Renal cortex interstitium (tissue), 15 donors: ENCODE data around the gene RSF1. TPM values are rescaled to one million over a fixed set of nuclear protein-coding genes. Genes with fewer than 3 reads are reported as not detected.
"Not testable (repeated sequence)": the region's sequence is repeated elsewhere in the genome, so short reads cannot be mapped to it uniquely, and the experiment has no call there.

ENCODE experiments used
- DNase-seq, 11 donors: peaks; one replicate each; pipeline ENCODE4 v3.0.0-alpha.2; 2013; ENCODE audit warnings: low read depth in 9 of 11, low spot score in 4 of 11; ENCODE audit errors: extremely low read depth in 1 of 11
- long read RNA-seq, 16 experiments: transcript quantifications; one replicate each; lab custom pipeline, GENCODE V29; 2026
- polyA plus RNA-seq, 3 donors: library from polyadenylated mRNA; unstranded; fragments of 120-200 nt; gene quantifications; one replicate each; pipeline ENCODE4 v1.2.1, GENCODE V29; 2013; ENCODE audit not compliant: insufficient read length in 3 of 3

Gene RSF1
- 10 to 100 TPM; 68.9 to 78.5 (median 70.7) TPM for polyA plus RNA-seq
- long read RNA-seq, donor 1, transcript RSF1-206 (6 exons, 2,107 nt), result major isoform, 12 of 13 reads
- long read RNA-seq, donor 1, partial matches to known transcripts, result 0 of 13 reads
- long read RNA-seq, donor 1, other reads (novel, unspliced or antisense), result 0 of 13 reads
- long read RNA-seq, donor 2, full-length matches to known transcripts, result 14 of 56 reads
- long read RNA-seq, donor 2, partial matches to known transcripts, result 16 of 56 reads
- long read RNA-seq, donor 2, other reads (novel, unspliced or antisense), result 26 of 56 reads
- long read RNA-seq, donor 3, transcript RSF1-206 (6 exons, 2,107 nt), result major isoform, 13 of 63 reads
- long read RNA-seq, donor 3, partial matches to known transcripts, result 20 of 63 reads
- long read RNA-seq, donor 3, other reads (novel, unspliced or antisense), result 30 of 63 reads
- long read RNA-seq, donor 4, full-length matches to known transcripts, result 10 of 10 reads
- long read RNA-seq, donor 4, partial matches to known transcripts, result 0 of 10 reads
- long read RNA-seq, donor 4, other reads (novel, unspliced or antisense), result 0 of 10 reads
- long read RNA-seq, donor 5, result 0 reads
- long read RNA-seq, donor 6, transcript RSF1-206 (6 exons, 2,107 nt), result major isoform, 10 of 37 reads
- long read RNA-seq, donor 6, partial matches to known transcripts, result 24 of 37 reads
- long read RNA-seq, donor 6, other reads (novel, unspliced or antisense), result 0 of 37 reads
- long read RNA-seq, donor 7, full-length matches to known transcripts, result 18 of 24 reads
- long read RNA-seq, donor 7, partial matches to known transcripts, result 6 of 24 reads
- long read RNA-seq, donor 7, other reads (novel, unspliced or antisense), result 0 of 24 reads
- long read RNA-seq, donor 8, full-length matches to known transcripts, result 23 of 119 reads
- long read RNA-seq, donor 8, partial matches to known transcripts, result 46 of 119 reads
- long read RNA-seq, donor 8, other reads (novel, unspliced or antisense), result 50 of 119 reads
- long read RNA-seq, donor 9, transcript RSF1-206 (6 exons, 2,107 nt), result major isoform, 8 of 9 reads
- long read RNA-seq, donor 9, partial matches to known transcripts, result 0 of 9 reads
- long read RNA-seq, donor 9, other reads (novel, unspliced or antisense), result 0 of 9 reads
- long read RNA-seq, donor 10, transcript RSF1-206 (6 exons, 2,107 nt), result major isoform, 6 of 7 reads
- long read RNA-seq, donor 10, partial matches to known transcripts, result 0 of 7 reads
- long read RNA-seq, donor 10, other reads (novel, unspliced or antisense), result 0 of 7 reads
- long read RNA-seq, donor 11, transcript RSF1-206 (6 exons, 2,107 nt), result major isoform, 11 of 11 reads
- long read RNA-seq, donor 11, partial matches to known transcripts, result 0 of 11 reads
- long read RNA-seq, donor 11, other reads (novel, unspliced or antisense), result 0 of 11 reads
- long read RNA-seq, donor 12, full-length matches to known transcripts, result 7 of 7 reads
- long read RNA-seq, donor 12, partial matches to known transcripts, result 0 of 7 reads
- long read RNA-seq, donor 12, other reads (novel, unspliced or antisense), result 0 of 7 reads
- long read RNA-seq, donor 13, result 0 reads
- long read RNA-seq, donor 14, full-length matches to known transcripts, result 9 of 9 reads
- long read RNA-seq, donor 14, partial matches to known transcripts, result 0 of 9 reads
- long read RNA-seq, donor 14, other reads (novel, unspliced or antisense), result 0 of 9 reads
- long read RNA-seq, donor 15, full-length matches to known transcripts, result 9 of 9 reads
- long read RNA-seq, donor 15, partial matches to known transcripts, result 0 of 9 reads
- long read RNA-seq, donor 15, other reads (novel, unspliced or antisense), result 0 of 9 reads
- long read RNA-seq, donor 16, full-length matches to known transcripts, result 31 of 39 reads
- long read RNA-seq, donor 16, partial matches to known transcripts, result 8 of 39 reads
- long read RNA-seq, donor 16, other reads (novel, unspliced or antisense), result 0 of 39 reads

- DNase-seq, result peak; percentile 93 to 98 (median 97)
These were observed at the start of gene RSF1, which contains the start of gene AAMDC for GRCh38 chr11:77820565-77821348. TSS of gene RSF1 (minus strand) at chr11:77820722. CDS start at chr11:77820714, 8 bp downstream. TSS of gene AAMDC (plus strand) at chr11:77821144. CDS start at chr11:77842497, 21,353 bp downstream.

GRCh38 chr11:77868744-77869143, 48.2 kb upstream of the RSF1 start:
- DNase-seq, result no peak

- no peak for DNase-seq
These were observed 45.8 kb upstream of the RSF1 start for GRCh38 chr11:77866336-77866735.

GRCh38 chr11:77865805-77866204, 45.3 kb upstream of the RSF1 start:
- no peak for DNase-seq

GRCh38 chr11:77861444-77861843, 40.9 kb upstream of the RSF1 start:
- DNase-seq, result not testable (repeated sequence)

GRCh38 chr11:77857906-77858457, 37.5 kb upstream of the RSF1 start:
- DNase-seq, result not testable (repeated sequence)

GRCh38 chr11:77854838-77855237, 34.3 kb upstream of the RSF1 start:
- DNase-seq, result no peak

GRCh38 chr11:77851503-77851902, 31.0 kb upstream of the RSF1 start:
- no peak for DNase-seq

- DNase-seq, result not testable (repeated sequence)
These were observed 23.2 kb upstream of the RSF1 start for GRCh38 chr11:77843700-77844099.

- DNase-seq, result no peak
These were observed 22.1 kb upstream of the RSF1 start for GRCh38 chr11:77842441-77843121.

GRCh38 chr11:77833302-77833701, 12.8 kb upstream of the RSF1 start:
- no peak for DNase-seq

GRCh38 chr11:77828926-77829325, 8.4 kb upstream of the RSF1 start:
- DNase-seq, result no peak

- peak in 3 of 11 donors; percentile 4 to 12 (median 12) for DNase-seq
These were observed 3.3 kb upstream of the RSF1 start for GRCh38 chr11:77823775-77824174.

GRCh38 chr11:77822126-77822525, 1.6 kb upstream of the RSF1 start:
- not testable (repeated sequence) for DNase-seq

GRCh38 chr11:77821349-77821851, 878 bp upstream of the RSF1 start:
- peak in 8 of 11 donors; percentile 7 to 45 (median 20) for DNase-seq
